GM23248 (cell line): ENCODE data around the gene SLC7A1. TPM values are rescaled to one million over a fixed set of nuclear protein-coding genes. Genes with fewer than 3 reads are reported as not detected.
A peak's percentile ranks its signal among the peaks of the same experiment; 100 is the strongest.

Source experiments
- DNase-seq: peaks from one replicate; pipeline ENCODE4 v3.0.0-alpha.2; 2015
- H2AFZ ChIP-seq: fragments of 200-600 bp; sonication (generic); 2 replicates; pipeline ENCODE4 v1.6.1; 2016; ENCODE audit warnings: antibody characterized with exemption
- H3F3A ChIP-seq: fragments of 200-600 bp; sonication (generic); 2 replicates; pipeline ENCODE4 v1.6.1; 2016; ENCODE audit warnings: mild to moderate bottlenecking, antibody characterized with exemption, mixed run types; ENCODE audit not compliant: insufficient read depth
- H3K27ac ChIP-seq: fragments of 200-600 bp; sonication (generic); 2 replicates; pipeline ENCODE4 v1.5.1; 2016; ENCODE audit warnings: mild to moderate bottlenecking
- H3K27me3 ChIP-seq: fragments of 200-600 bp; sonication (generic); replicated peaks from 2 replicates; pipeline ENCODE4 v1.6.1; 2016; ENCODE audit warnings: mild to moderate bottlenecking; ENCODE audit not compliant: insufficient read depth
- H3K36me3 ChIP-seq: fragments of 200-600 bp; sonication (generic); 2 replicates; pipeline ENCODE4 v1.6.1; 2016; ENCODE audit warnings: low read depth, mild to moderate bottlenecking
- H3K4me1 ChIP-seq: fragments of 200-600 bp; sonication (generic); 2 replicates; pipeline ENCODE4 v1.6.1; 2016; ENCODE audit warnings: mild to moderate bottlenecking; ENCODE audit not compliant: insufficient read depth
- H3K4me2 ChIP-seq: fragments of 200-600 bp; sonication (generic); one replicate; pipeline ENCODE4 v1.6.1; 2016; ENCODE audit warnings: mild to moderate bottlenecking; ENCODE audit not compliant: unreplicated experiment
- H3K4me3 ChIP-seq: fragments of 200-600 bp; sonication (generic); 2 replicates; pipeline ENCODE4 v1.5.1; 2016; ENCODE audit warnings: mild to moderate bottlenecking
- H3K79me2 ChIP-seq: fragments of 200-600 bp; sonication (generic); 2 replicates; pipeline ENCODE4 v1.6.1; 2016; ENCODE audit warnings: mild to moderate bottlenecking; ENCODE audit not compliant: insufficient read depth
- H3K9ac ChIP-seq: fragments of 200-600 bp; sonication (generic); 2 replicates; pipeline ENCODE4 v1.6.1; 2016; ENCODE audit warnings: mild to moderate bottlenecking
- H3K9me2 ChIP-seq: fragments of 200-600 bp; sonication (generic); 2 replicates; pipeline ENCODE4 v1.6.1; 2016; ENCODE audit warnings: mixed run types, mild to moderate bottlenecking, moderate library complexity; ENCODE audit not compliant: insufficient read depth
- H3K9me3 ChIP-seq: fragments of 200-600 bp; sonication (generic); one replicate; pipeline ENCODE4 v1.6.1; 2017; ENCODE audit warnings: low read depth
- H4K20me1 ChIP-seq: fragments of 200-600 bp; sonication (generic); 2 replicates; pipeline ENCODE4 v1.6.0; 2016; ENCODE audit not compliant: insufficient read depth
- EZH2 ChIP-seq: fragments of 200-600 bp; sonication (generic); IDR thresholded peaks from 2 replicates; pipeline ENCODE4 v1.6.1; 2018; ENCODE audit warnings: antibody characterized with exemption, mild to moderate bottlenecking; ENCODE audit not compliant: insufficient read depth, poor library complexity, severe bottlenecking
- EZH2phosphoT487 ChIP-seq: fragments of 200-600 bp; sonication (generic); IDR thresholded peaks from 2 replicates; pipeline ENCODE4 v1.6.1; 2018; ENCODE audit warnings: antibody characterized with exemption, moderate library complexity, mild to moderate bottlenecking, low read depth; ENCODE audit not compliant: insufficient read depth
- WGBS, 2 experiments: methylation state at CpG; one replicate each; pipeline ENCODE4 v1.1.6; 2015 to 2017; ENCODE audit warnings: low lambda C conversion rate in 2 of 2, low coverage in 1 of 2; ENCODE audit errors: missing lambda C conversion rate in 2 of 2; 5-methylcytosine and 5-hydroxymethylcytosine counted together
- in situ Hi-C: fragments of 300-500 bp; cut with MboI; formaldehyde crosslinking; loops from 2 replicates; pipeline ENCODE4 v1.15.0; 2020
- polyA plus RNA-seq: library from polyadenylated mRNA; unstranded; fragments of >200 nt; fragmentation: Nextera tagmentation; extraction: Ambion mirVana; gene quantifications from 2 replicates; pipeline ENCODE4 v1.2.1, GENCODE V29; 2016
- total RNA-seq: library from RNA; depleted of rRNA; stranded (reverse); fragments of >200 nt; shearing (Covaris generic); gene quantifications from 2 replicates; pipeline ENCODE4 v1.2.3, GENCODE V29; 2014

The SLC7A1 gene
- total and polyA plus RNA-seq, 2 experiments from 2014 or later: 34.7 to 38.6 TPM

- H2AFZ ChIP-seq: no peak overlapping the region
- peaks cover 52% of the 10 kb centered on the region for H3K4me1 ChIP-seq
- H4K20me1 ChIP-seq: no peaks in the 10 kb centered on the region
- peak overlapping the region; percentile 94 for H3K27ac ChIP-seq
- in situ Hi-C loops: loop anchor here (10.0 kb wide), 2 partner anchors 185 to 595 kb away; no protein-coding TSS in a partner anchor
- DNase-seq: no peak
- peaks cover 72% of the 10 kb centered on the region for H3K79me2 ChIP-seq
- H3K9me2 ChIP-seq: no peaks in the 10 kb centered on the region
- H3K4me3 ChIP-seq: no peak overlapping the region
- peak overlapping the region; percentile 70 for H3K9ac ChIP-seq
- TF ChIP-seq EZH2phosphoT487 (no peak), EZH2 (no peak)
- H3K4me2 ChIP-seq: peak overlapping the region; percentile 58
- H3K27me3 ChIP-seq: no peaks in the 10 kb centered on the region
- peaks cover 52% of the 10 kb centered on the region for H3K36me3 ChIP-seq
- WGBS, 2 experiments: 91 to 94% methylated on average over 3 of the region's 3 CpGs
- no peaks in the 10 kb centered on the region for H3K9me3 ChIP-seq
- peaks cover 51% of the 10 kb centered on the region for H3F3A ChIP-seq
Observed at GRCh38 chr13:29519921-29520320, 75.6 kb downstream of the SLC7A1 start.

- H3K4me2 ChIP-seq: no peak overlapping the region
- peaks cover 56% of the 10 kb centered on the region for H3K4me1 ChIP-seq
- no peak overlapping the region for H3K4me3 ChIP-seq
- peaks cover 41% of the 10 kb centered on the region for H3F3A ChIP-seq
- H3K9me2 ChIP-seq: no peaks in the 10 kb centered on the region
- H3K27me3 ChIP-seq: no peaks in the 10 kb centered on the region
- no peak overlapping the region for H3K9ac ChIP-seq
- DNase-seq: no peak
- no peaks in the 10 kb centered on the region for H4K20me1 ChIP-seq
- peaks cover 57% of the 10 kb centered on the region for H3K79me2 ChIP-seq
- peaks cover 61% of the 10 kb centered on the region for H3K36me3 ChIP-seq
- no peak overlapping the region for H3K27ac ChIP-seq
- no peak for TF ChIP-seq EZH2
- H2AFZ ChIP-seq: no peak overlapping the region
- in situ Hi-C loops: loop anchor here (10.0 kb wide), 2 partner anchors 188 to 598 kb away; no protein-coding TSS in a partner anchor
- H3K9me3 ChIP-seq: no peaks in the 10 kb centered on the region
- 98 to 99% methylated on average over 12 of the region's 12 CpGs for WGBS, 2 experiments
Observed at GRCh38 chr13:29516880-29517279, 78.6 kb downstream of the SLC7A1 start.

GRCh38 chr13:29516012-29516411 lies 79.5 kb downstream of the SLC7A1 start:
- TF ChIP-seq EZH2phosphoT487: no peak
- TF ChIP-seq EZH2: no peak
- Histone ChIP-seq H2AFZ (no peak overlapping the region), H3K4me3 (no peak overlapping the region), H3K9me2 (no peaks in the 10 kb centered on the region), H3F3A (peaks cover 41% of the 10 kb centered on the region), H3K9ac (peak overlapping the region; percentile 30; the same call in 1 of the 2 replicates), H3K36me3 (peaks cover 53% of the 10 kb centered on the region), H3K4me2 (no peak overlapping the region), H4K20me1 (no peaks in the 10 kb centered on the region), H3K27ac (peak overlapping the region; percentile 88), H3K9me3 (no peaks in the 10 kb centered on the region), H3K4me1 (peaks cover 55% of the 10 kb centered on the region), H3K79me2 (peaks cover 63% of the 10 kb centered on the region), H3K27me3 (no peaks in the 10 kb centered on the region)
- DNase-seq: no peak
- 96 to 97% methylated on average over 11 of the region's 11 CpGs for WGBS, 2 experiments
- in situ Hi-C loops: loop anchor here (10.0 kb wide), 2 partner anchors 189 to 599 kb away; no protein-coding TSS in a partner anchor

GRCh38 chr13:29515372-29515771 lies 80.1 kb downstream of the SLC7A1 start:
- TF ChIP-seq EZH2 (no peak), EZH2phosphoT487 (no peak)
- H3K27ac ChIP-seq: peak overlapping the region; percentile 88
- H3K4me1 ChIP-seq: peaks cover 53% of the 10 kb centered on the region
- H3K27me3 ChIP-seq: no peaks in the 10 kb centered on the region
- H3K4me3 ChIP-seq: no peak overlapping the region
- WGBS, 2 experiments: 82 to 86% methylated on average over 7 of the region's 7 CpGs
- no peaks in the 10 kb centered on the region for H3K9me2 ChIP-seq
- peaks cover 70% of the 10 kb centered on the region for H3K79me2 ChIP-seq
- H4K20me1 ChIP-seq: no peaks in the 10 kb centered on the region
- no peak overlapping the region for H3K4me2 ChIP-seq
- peaks cover 55% of the 10 kb centered on the region for H3K36me3 ChIP-seq
- no peaks in the 10 kb centered on the region for H3K9me3 ChIP-seq
- peaks cover 40% of the 10 kb centered on the region for H3F3A ChIP-seq
- no peak overlapping the region for H2AFZ ChIP-seq
- in situ Hi-C loops: loop anchor here (10.0 kb wide), 2 partner anchors 189 to 599 kb away; no protein-coding TSS in a partner anchor
- peak overlapping the region; percentile 40; the same call in 1 of the 2 replicates for H3K9ac ChIP-seq
- peak; percentile 38 for DNase-seq
